OCI-LY3 (cell line): Measurements from ENCODE around the gene MPG.

Experiments
- CTCF ChIP-seq: fragments of 200-600, 300-600 bp; sonication (generic); IDR thresholded peaks from 2 replicates; pipeline ENCODE4 v1.5.1; 2014; ENCODE audit warnings: antibody characterized with exemption, low read length, low read depth
- EZH2phosphoT487 ChIP-seq: fragments of 200-600 bp; shearing (Covaris generic); IDR thresholded peaks from 2 replicates; pipeline ENCODE4 v1.6.1; 2018; ENCODE audit warnings: antibody characterized with exemption, mixed run types, low read depth

- no peak for TF ChIP-seq CTCF
- TF ChIP-seq EZH2phosphoT487 = no peak
These were observed 15.0 kb upstream of the MPG start for GRCh38 chr16:62968-63391.
